ENCODE results near the gene ULK4. TPM values are rescaled to one million over a fixed set of nuclear protein-coding genes. Genes with fewer than 3 reads are reported as not detected.

The ULK4 gene
- total and polyA plus RNA-seq, 9 of the 15 experiments (the other 6 are each of a cell fraction or from before 2014, with no cell fraction given): 3.0 to 5.9 (median 3.5) TPM

DNA sequence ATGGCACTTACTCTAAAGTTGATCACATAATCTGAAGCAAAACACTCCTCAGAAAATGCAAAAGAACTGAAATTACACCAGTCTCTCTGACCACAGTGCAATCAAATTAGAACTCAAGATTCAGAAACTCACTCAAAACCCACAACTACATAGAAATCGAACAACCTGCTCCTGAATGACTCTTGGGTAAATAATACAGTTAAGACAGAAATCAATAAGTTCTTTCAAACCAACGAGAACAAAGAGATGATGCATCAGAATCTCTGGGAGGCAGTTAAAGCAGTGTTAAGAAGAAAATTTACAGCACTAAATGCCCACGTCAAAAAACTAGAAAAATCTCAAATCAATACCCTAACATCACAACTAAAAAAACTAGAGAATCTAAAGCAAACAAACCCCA is 535.4 kb downstream of the ULK4 start (continued):
- TF ChIP-seq, protein P1, sequence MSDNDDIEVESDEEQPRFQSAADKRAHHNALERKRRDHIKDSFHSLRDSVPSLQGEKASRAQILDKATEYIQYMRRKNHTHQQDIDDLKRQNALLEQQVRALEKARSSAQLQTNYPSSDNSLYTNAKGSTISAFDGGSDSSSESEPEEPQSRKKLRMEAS (CRISPR knock-in tag; IDR thresholded peaks at IDR 0.05): no peak

DNA sequence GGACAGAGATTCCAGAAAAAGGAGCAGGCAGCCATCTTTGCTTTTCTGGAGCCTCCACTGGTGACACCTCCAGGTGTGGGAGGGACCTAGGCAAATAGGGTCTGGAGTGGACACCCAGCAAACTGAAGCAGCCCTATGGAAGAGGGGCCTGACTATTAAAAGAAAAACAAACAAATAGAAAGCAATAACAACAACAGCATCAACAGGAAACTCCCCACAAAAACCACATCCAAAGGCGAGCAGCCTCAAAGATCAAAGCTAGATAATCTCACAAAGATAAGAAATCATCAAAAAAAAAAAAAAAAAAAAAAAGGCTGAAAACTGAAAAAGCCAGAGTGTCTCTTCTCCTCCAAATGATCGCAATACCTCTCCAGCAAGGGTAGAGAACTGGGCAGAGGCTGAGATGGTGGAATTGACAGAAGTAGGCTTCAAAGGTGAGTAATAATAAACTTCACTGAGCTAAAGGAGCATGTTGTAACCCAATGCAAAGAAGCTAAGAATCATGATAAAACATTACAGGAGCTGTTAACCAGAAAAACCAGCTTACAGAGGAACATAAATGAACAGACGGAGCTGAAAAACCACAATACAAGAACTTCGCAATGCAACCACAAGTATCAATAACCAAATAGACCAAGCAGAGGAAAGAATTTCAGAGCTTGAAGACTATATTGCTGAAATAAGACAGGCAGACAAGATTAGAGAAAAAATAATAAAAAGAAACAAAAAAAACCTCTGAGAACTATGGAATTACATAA is 537.2 kb downstream of the ULK4 start:
- no peaks in the 10 kb centered on the region; a peak in 1 of 5 replicates for H3K27me3 ChIP-seq (ENCODE audit: control insufficient read depth in 2 of 2, insufficient read depth in 2 of 2, low read length in 2 of 2)
- no peaks in the 10 kb centered on the region for H3K9me3 ChIP-seq (replicated peaks; ENCODE audit: control insufficient read depth, insufficient read depth, low read depth, low read length)
- no peak overlapping the region for H3K4me2 ChIP-seq (ENCODE audit: insufficient read depth, low read length)
- no peaks in the 10 kb centered on the region for H3K79me2 ChIP-seq (ENCODE audit: control insufficient read depth, insufficient read depth, low read length)
- ChIA-PET CTCF (ENCODE audit: low intra/inter-chr PET ratio) (interaction anchor here (0.6 kb wide), 1 partner anchor 56 kb away, joined by 4 read pairs; no protein-coding TSS in a partner anchor), POLR2A (interaction anchor here (1.5 kb wide), 1 partner anchor 8 kb away, joined by 3 read pairs; no protein-coding TSS in a partner anchor)
- intact Hi-C loops (cut with micrococcal nuclease): no loop called here
- DNase-seq (ENCODE audit: extremely low read depth in 1 of 4, low spot score in 3 of 4): no peak
- no peaks in the 10 kb centered on the region for H3K4me1 ChIP-seq (replicated peaks in 1 of 2; ENCODE audit: control insufficient read depth in 2 of 2, insufficient read depth in 2 of 2, low read length in 2 of 2)
- no peaks in the 10 kb centered on the region for H4K20me1 ChIP-seq (replicated peaks; ENCODE audit: control insufficient read depth, insufficient read depth, low read length)
- no peaks in the 10 kb centered on the region for H3K9me1 ChIP-seq (ENCODE audit: control insufficient read depth, insufficient read depth, low read length)
- no TSS peak for BruUV-seq (replicated peaks)
- no peak overlapping the region for H2AFZ ChIP-seq (ENCODE audit: low read depth, low read length)
- H3K27ac ChIP-seq (ENCODE audit: extremely low read depth, low read depth, low read length): no peak overlapping the region
- no peak for ATAC-seq
- TF ChIP-seq FUS (optimal IDR thresholded peaks at IDR 0.05; ENCODE audit: low read depth, low read length) (no peak), ZNF175 (CRISPR knock-in tag; IDR thresholded peaks at IDR 0.05; ENCODE audit: low read depth) (no peak), PTBP1 (IDR thresholded peaks at IDR 0.05; ENCODE audit: low read depth, low read length) (no peak), SREBF1 (IDR thresholded peaks at IDR 0.05; ENCODE audit: borderline replicate concordance, low read depth, low read length) (no peak), ZNF212 (CRISPR knock-in tag; IDR thresholded peaks at IDR 0.05) (no peak), TARDBP (IDR thresholded peaks at IDR 0.05) (no peak), HIVEP1 (CRISPR knock-in tag; IDR thresholded peaks at IDR 0.05) (no peak), SOX6 (IDR thresholded peaks at IDR 0.05) (no peak)
- TF ChIP-seq, protein P2, sequence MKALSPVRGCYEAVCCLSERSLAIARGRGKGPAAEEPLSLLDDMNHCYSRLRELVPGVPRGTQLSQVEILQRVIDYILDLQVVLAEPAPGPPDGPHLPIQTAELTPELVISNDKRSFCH (CRISPR knock-in tag; IDR thresholded peaks at IDR 0.05): no peak
- TF ChIP-seq, protein P2 (tag; IDR thresholded peaks at IDR 0.05): no peak
- no peak overlapping the region for H3K9ac ChIP-seq (ENCODE audit: insufficient read depth in 1 of 2, low read depth in 2 of 2, low read length in 2 of 2)
- H3K36me3 ChIP-seq (ENCODE audit: control insufficient read depth, insufficient read depth, low read length): no peaks in the 10 kb centered on the region
- 2% methylated on average over 4 of the region's 4 CpGs for WGBS (ENCODE audit: insufficient coverage, low coverage, missing lambda C conversion rate)
- FAIRE-seq: no peak
- H3K4me3 ChIP-seq: no peak overlapping the region
- in situ Hi-C loops (cut with MboI): no loop called here

All from K562 (cell line).